ENCODE measurements around the gene HIF3A. TPM values are rescaled to one million over a fixed set of nuclear protein-coding genes. Genes with fewer than 3 reads are reported as not detected.
A peak's percentile ranks its signal among the peaks of the same experiment; 100 is the strongest.

Gene HIF3A
- total RNA-seq, 1 experiment from 2014 or later: 31.9 TPM

GRCh38 chr19:46251416-46251815, 45.4 kb upstream of the HIF3A start:
- no peak overlapping the region for H3K9ac ChIP-seq (ENCODE audit: extremely low read depth, insufficient read length, low read length)
- Mint-ChIP-seq H3K4me3 (no peak overlapping the region), H3K27ac (peak overlapping the region in 1 of 3 experiments; percentile 12; a peak in 1 of 7 replicates), H3K9me3 (no peaks in the 10 kb centered on the region), H3K36me3 (ENCODE audit: insufficient read depth in 1 of 3, low read depth in 3 of 3) (no peaks in the 10 kb centered on the region), H3K4me1 (peaks cover 8 to 13% of the 10 kb centered on the region in 2 experiments), H3K27me3 (ENCODE audit: low read depth) (peaks cover 9% of the 10 kb centered on the region)
- no peak overlapping the region for H3K56ac ChIP-seq (ENCODE audit: insufficient read length, low read depth, low read length)
- H3K79me1 ChIP-seq (ENCODE audit: insufficient read depth, low read depth, low read length, poor library complexity, severe bottlenecking): no peaks in the 10 kb centered on the region
- H4K8ac ChIP-seq (replicated peaks; ENCODE audit: insufficient read length, low read depth, low read length): no peak overlapping the region
- no peak overlapping the region for H2BK5ac ChIP-seq (ENCODE audit: insufficient read length, low read length)
- no peak overlapping the region for H3K18ac ChIP-seq (ENCODE audit: insufficient read length, low read depth, low read length)
- H2BK15ac ChIP-seq (ENCODE audit: low read depth, low read length): no peak overlapping the region
- no peak overlapping the region for H3K23ac ChIP-seq (ENCODE audit: insufficient read length, low read depth, low read length)
- H2BK12ac ChIP-seq (ENCODE audit: insufficient read length, low read depth, low read length): no peak overlapping the region
- H3K14ac ChIP-seq (ENCODE audit: insufficient read depth, low read length): no peak overlapping the region
- DNase-seq: no peak
- no peak overlapping the region for H3T11ph ChIP-seq (ENCODE audit: low read length)
- H3K4me1 ChIP-seq (ENCODE audit: insufficient read depth, low read length): no peaks in the 10 kb centered on the region; the same call in 1 of the 2 replicates
- no peak overlapping the region for H2AFZ ChIP-seq (ENCODE audit: low read length)
- H2AK5ac ChIP-seq (ENCODE audit: insufficient read length, low read length): no peak overlapping the region
- H4K20me1 ChIP-seq (ENCODE audit: control insufficient read depth, insufficient read depth, insufficient read length): no peaks in the 10 kb centered on the region
- H3K23me2 ChIP-seq (ENCODE audit: insufficient read length, low read depth, low read length, poor library complexity, severe bottlenecking): no peaks in the 10 kb centered on the region
- no peaks in the 10 kb centered on the region for H3K79me2 ChIP-seq (ENCODE audit: insufficient read depth, low read length)
- no peaks in the 10 kb centered on the region for H3K27me3 ChIP-seq (ENCODE audit: insufficient read depth, low read length)
- H4K91ac ChIP-seq (ENCODE audit: insufficient read length, low read depth, low read length): no peak overlapping the region
- H2BK120ac ChIP-seq (ENCODE audit: low read depth, low read length, poor library complexity, severe bottlenecking): no peak overlapping the region
- H3K4ac ChIP-seq (ENCODE audit: low read depth, low read length): no peak overlapping the region
- no peaks in the 10 kb centered on the region for H3K9me3 ChIP-seq (ENCODE audit: control insufficient read depth, low read depth, low read length)
- H4K5ac ChIP-seq (ENCODE audit: insufficient read length, low read depth, low read length): no peak overlapping the region
- H3K4me2 ChIP-seq (ENCODE audit: insufficient read depth, insufficient read length, low read length): no peak overlapping the region
- H2BK20ac ChIP-seq (ENCODE audit: low read depth, low read length, poor library complexity, severe bottlenecking): no peak overlapping the region
- TF ChIP-seq CTCF (conservative IDR thresholded peaks at IDR 0.05): no peak
- H3K27ac ChIP-seq (ENCODE audit: insufficient read length, low read depth, low read length): no peak overlapping the region
- WGBS (ENCODE audit: extremely low coverage, insufficient read length, low lambda C conversion rate): no CpG with 5 or more reads among the region's 5 CpGs

Data from H9 (cell line).